Stimulated activated naive CD8-positive, alpha-beta T cell treated with anti-CD3 and anti-CD28 coated beads, Interleukin-15, amount 100 ng/mL, for 72 hours (primary cell): ENCODE measurements around the gene MS4A5.
A peak's percentile ranks its signal among the peaks of the same experiment; 100 is the strongest.
"Not testable (repeated sequence)": the region's sequence is repeated elsewhere in the genome, so short reads cannot be mapped to it uniquely, and the experiment has no call there.

Source experiments
- ATAC-seq: fragments of 150-1000 bp; cut with Tn5 transposase; 2 replicates; pipeline ENCODE4 v1.10.0; 2021; ENCODE audit warnings: mild to moderate bottlenecking, moderate library complexity
- DNase-seq, 2 donors: peaks; one replicate each; pipeline ENCODE4 v3.0.0; 2021 to 2022
- H3K27ac Mint-ChIP-seq, 2 donors: one replicate each; pipeline ENCODE4 v1.8.0; 2022; ENCODE audit warnings: mild to moderate bottlenecking in 2 of 2, mixed read lengths in 2 of 2, moderate library complexity in 2 of 2
- H3K27me3 Mint-ChIP-seq: one replicate; pipeline ENCODE4 v1.8.0; 2022; ENCODE audit warnings: mixed read lengths
- H3K4me1 Mint-ChIP-seq: one replicate; pipeline ENCODE4 v1.8.0; 2022; ENCODE audit warnings: mild to moderate bottlenecking, mixed read lengths
- H3K4me3 Mint-ChIP-seq, 2 donors: one replicate each; pipeline ENCODE4 v1.8.0; 2022; ENCODE audit warnings: mild to moderate bottlenecking in 2 of 2, mixed read lengths in 2 of 2, moderate library complexity in 1 of 2
- H3K9me3 Mint-ChIP-seq, 2 donors: one replicate each; pipeline ENCODE4 v1.8.0; 2022; ENCODE audit warnings: mixed read lengths in 2 of 2

The MS4A5 gene

GRCh38 chr11:60429272-60429671 is at the start of gene MS4A5:
Gene MS4A5, plus strand, starts transcription at chr11:60429572. Its CDS starts 103 bp downstream, at chr11:60429675.
- Mint-ChIP-seq H3K9me3 (no peaks in the 10 kb centered on the region), H3K27me3 (peaks cover 35% of the 10 kb centered on the region), H3K4me1 (no peaks in the 10 kb centered on the region), H3K27ac (no peak within 1 kb of the TSS), H3K4me3 (no peak within 1 kb of the TSS)
- DNase-seq = no peak
- no peak for ATAC-seq

- Mint-ChIP-seq H3K27me3 (no peaks in the 10 kb centered on the region), H3K9me3 (no peaks in the 10 kb centered on the region), H3K27ac (no peak overlapping the region), H3K4me1 (no peaks in the 10 kb centered on the region), H3K4me3 (no peak overlapping the region)
- DNase-seq = no peak
- no peak for ATAC-seq
These were observed 40.0 kb upstream of the MS4A5 start for GRCh38 chr11:60389279-60389910.

- ATAC-seq = no peak
- Mint-ChIP-seq H3K4me1 (no peaks in the 10 kb centered on the region), H3K4me3 (no peak overlapping the region), H3K27me3 (no peaks in the 10 kb centered on the region), H3K27ac (no peak overlapping the region), H3K9me3 (no peaks in the 10 kb centered on the region)
- no peak for DNase-seq
These were observed 39.0 kb upstream of the MS4A5 start for GRCh38 chr11:60390419-60390818.

GRCh38 chr11:60392361-60392760 is 37.0 kb upstream of the MS4A5 start:
- Mint-ChIP-seq H3K27ac (no peak overlapping the region), H3K9me3 (no peaks in the 10 kb centered on the region), H3K27me3 (peaks cover 3% of the 10 kb centered on the region), H3K4me3 (no peak overlapping the region), H3K4me1 (no peaks in the 10 kb centered on the region)
- DNase-seq = no peak
- no peak for ATAC-seq

GRCh38 chr11:60393016-60393415 is 36.4 kb upstream of the MS4A5 start:
- H3K9me3 Mint-ChIP-seq = no peaks in the 10 kb centered on the region
- H3K27ac Mint-ChIP-seq = no peak overlapping the region
- DNase-seq = no peak
- H3K27me3 Mint-ChIP-seq = peaks cover 9% of the 10 kb centered on the region
- H3K4me3 Mint-ChIP-seq = no peak overlapping the region
- no peak for ATAC-seq
- no peaks in the 10 kb centered on the region for H3K4me1 Mint-ChIP-seq

GRCh38 chr11:60394666-60395380 is 34.5 kb upstream of the MS4A5 start:
- Mint-ChIP-seq H3K4me1 (no peaks in the 10 kb centered on the region), H3K9me3 (no peaks in the 10 kb centered on the region), H3K27ac (no peak overlapping the region)

GRCh38 chr11:60396382-60396781 is 33.0 kb upstream of the MS4A5 start, which contains the start of gene MS4A14:
Gene MS4A14, plus strand, starts transcription at chr11:60396459. Its CDS starts 120 bp downstream, at chr11:60396579.
- peaks cover 9% of the 10 kb centered on the region for H3K27me3 Mint-ChIP-seq
- DNase-seq = no peak
- H3K9me3 Mint-ChIP-seq = peaks cover 0 to 3% of the 10 kb centered on the region in 2 donors
- H3K4me1 Mint-ChIP-seq = no peaks in the 10 kb centered on the region
- no peak within 1 kb of the TSS for H3K4me3 Mint-ChIP-seq
- H3K27ac Mint-ChIP-seq = no peak within 1 kb of the TSS
- no peak for ATAC-seq

More at GRCh38 chr11:60394666-60395380, 34.5 kb upstream of the MS4A5 start:
- Mint-ChIP-seq H3K4me3 (no peak overlapping the region), H3K27me3 (peaks cover 9% of the 10 kb centered on the region)
- ATAC-seq = no peak
- DNase-seq = no peak

- Mint-ChIP-seq H3K4me3 (no peak overlapping the region), H3K9me3 (peaks cover 0 to 6% of the 10 kb centered on the region in 2 donors), H3K4me1 (no peaks in the 10 kb centered on the region), H3K27ac (no peak overlapping the region), H3K27me3 (peaks cover 9% of the 10 kb centered on the region)
- DNase-seq = no peak
- ATAC-seq = no peak
These were observed 32.6 kb upstream of the MS4A5 start for GRCh38 chr11:60396799-60397198.

GRCh38 chr11:60420015-60420414 is 9.4 kb upstream of the MS4A5 start:
- no peaks in the 10 kb centered on the region for H3K4me1 Mint-ChIP-seq
- no peak overlapping the region for H3K4me3 Mint-ChIP-seq
- H3K9me3 Mint-ChIP-seq = peaks cover 0 to 7% of the 10 kb centered on the region in 2 donors
- ATAC-seq = no peak
- H3K27ac Mint-ChIP-seq = no peak overlapping the region
- DNase-seq = no peak
- peaks cover 18% of the 10 kb centered on the region for H3K27me3 Mint-ChIP-seq

- H3K27ac Mint-ChIP-seq = no peak overlapping the region
- peaks cover 15% of the 10 kb centered on the region for H3K27me3 Mint-ChIP-seq
- DNase-seq (no peak), ATAC-seq (no peak)
- H3K9me3 Mint-ChIP-seq = peaks cover 0 to 7% of the 10 kb centered on the region in 2 donors
- H3K4me3 Mint-ChIP-seq = no peak overlapping the region
- no peaks in the 10 kb centered on the region for H3K4me1 Mint-ChIP-seq
These were observed 6.8 kb upstream of the MS4A5 start for GRCh38 chr11:60422609-60423008.

GRCh38 chr11:60428517-60428916 is 855 bp upstream of the MS4A5 start:
- Mint-ChIP-seq H3K27ac (no peak overlapping the region), H3K4me1 (no peaks in the 10 kb centered on the region), H3K9me3 (no peaks in the 10 kb centered on the region), H3K4me3 (no peak overlapping the region), H3K27me3 (peaks cover 35% of the 10 kb centered on the region)
- DNase-seq (no peak), ATAC-seq (no peak)

- H3K27ac Mint-ChIP-seq = no peak overlapping the region
- no peak overlapping the region for H3K4me3 Mint-ChIP-seq
- peaks cover 29% of the 10 kb centered on the region for H3K27me3 Mint-ChIP-seq
- no peaks in the 10 kb centered on the region for H3K9me3 Mint-ChIP-seq
- no peak for DNase-seq
- ATAC-seq = no peak
- no peaks in the 10 kb centered on the region for H3K4me1 Mint-ChIP-seq
These were observed 1.9 kb downstream of the MS4A5 start for GRCh38 chr11:60431251-60431650.

- ATAC-seq (no peak), DNase-seq (no peak)
- no peak overlapping the region for H3K4me3 Mint-ChIP-seq
- H3K4me1 Mint-ChIP-seq = no peaks in the 10 kb centered on the region
- H3K27ac Mint-ChIP-seq = no peak overlapping the region
- peaks cover 14% of the 10 kb centered on the region for H3K27me3 Mint-ChIP-seq
- no peaks in the 10 kb centered on the region for H3K9me3 Mint-ChIP-seq
These were observed 4.0 kb downstream of the MS4A5 start for GRCh38 chr11:60433401-60433800.

GRCh38 chr11:60447070-60447469 is 17.7 kb downstream of the MS4A5 start:
- peak overlapping the region in 1 of 2 donors; percentile 93 for H3K27ac Mint-ChIP-seq
- ATAC-seq = no peak
- no peak for DNase-seq
- H3K27me3 Mint-ChIP-seq = no peaks in the 10 kb centered on the region
- peaks cover 22% of the 10 kb centered on the region for H3K4me1 Mint-ChIP-seq
- H3K9me3 Mint-ChIP-seq = no peaks in the 10 kb centered on the region
- H3K4me3 Mint-ChIP-seq = peak overlapping the region in 1 of 2 donors; percentile 71

- DNase-seq (no peak), ATAC-seq (no peak)
- Mint-ChIP-seq H3K9me3 (no peaks in the 10 kb centered on the region), H3K27ac (no peak overlapping the region), H3K27me3 (no peaks in the 10 kb centered on the region), H3K4me3 (no peak overlapping the region), H3K4me1 (peaks cover 22% of the 10 kb centered on the region)
These were observed 18.5 kb downstream of the MS4A5 start for GRCh38 chr11:60447846-60448245.

GRCh38 chr11:60451185-60451584 is 21.8 kb downstream of the MS4A5 start:
- ATAC-seq, H3K4me3 Mint-ChIP-seq, H3K27ac Mint-ChIP-seq, H3K27me3 Mint-ChIP-seq, DNase-seq, H3K9me3 Mint-ChIP-seq: not testable (repeated sequence)
- H3K4me1 Mint-ChIP-seq = peaks cover 22% of the 10 kb centered on the region
